ENCODE results near the gene PIK3C2G. TPM values are rescaled to one million over a fixed set of nuclear protein-coding genes. Genes with fewer than 3 reads are reported as not detected.

Gene PIK3C2G
- total and polyA plus RNA-seq, 4 donors = 4.9 to 40.1 (median 19.4) TPM

DNA sequence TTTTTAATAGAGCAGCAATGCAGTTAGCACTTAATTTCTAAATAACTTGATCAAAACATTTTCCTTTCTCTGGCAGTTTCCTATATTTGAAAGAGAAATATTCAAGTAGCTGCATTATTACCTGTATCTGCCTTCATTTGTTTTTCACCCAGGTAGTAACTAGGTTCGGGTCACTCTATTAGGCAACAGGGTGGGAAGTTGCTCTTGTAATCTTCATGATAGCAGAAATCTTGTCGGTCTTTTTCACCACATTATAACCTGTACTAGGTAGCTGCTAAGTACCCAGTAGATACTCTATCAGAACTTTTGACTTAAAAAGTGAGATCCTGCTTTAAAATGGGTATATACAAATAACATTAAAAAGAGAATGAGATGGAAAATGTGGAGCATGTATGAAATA lies 2.4 kb upstream of the PIK3C2G start:
- 39% methylated on average over 2 of the region's 2 CpGs for WGBS
- H3K9ac ChIP-seq (ENCODE audit: low read depth in 1 of 2, low read length in 2 of 2) = no peak overlapping the region
- no peak for DNase-seq (ENCODE audit: low spot score)
- TF ChIP-seq FOXA1 (IDR thresholded peaks at IDR 0.05) = no peak
- TF ChIP-seq HNF4G (IDR thresholded peaks at IDR 0.05) = no peak
- TF ChIP-seq EGR1 (IDR thresholded peaks at IDR 0.05; ENCODE audit: low read depth in 2 of 2) = no peak
- peak in 1 of 2 donors; percentile 15 for TF ChIP-seq RXRA (IDR thresholded peaks at IDR 0.05)
- TF ChIP-seq, protein P1, sequence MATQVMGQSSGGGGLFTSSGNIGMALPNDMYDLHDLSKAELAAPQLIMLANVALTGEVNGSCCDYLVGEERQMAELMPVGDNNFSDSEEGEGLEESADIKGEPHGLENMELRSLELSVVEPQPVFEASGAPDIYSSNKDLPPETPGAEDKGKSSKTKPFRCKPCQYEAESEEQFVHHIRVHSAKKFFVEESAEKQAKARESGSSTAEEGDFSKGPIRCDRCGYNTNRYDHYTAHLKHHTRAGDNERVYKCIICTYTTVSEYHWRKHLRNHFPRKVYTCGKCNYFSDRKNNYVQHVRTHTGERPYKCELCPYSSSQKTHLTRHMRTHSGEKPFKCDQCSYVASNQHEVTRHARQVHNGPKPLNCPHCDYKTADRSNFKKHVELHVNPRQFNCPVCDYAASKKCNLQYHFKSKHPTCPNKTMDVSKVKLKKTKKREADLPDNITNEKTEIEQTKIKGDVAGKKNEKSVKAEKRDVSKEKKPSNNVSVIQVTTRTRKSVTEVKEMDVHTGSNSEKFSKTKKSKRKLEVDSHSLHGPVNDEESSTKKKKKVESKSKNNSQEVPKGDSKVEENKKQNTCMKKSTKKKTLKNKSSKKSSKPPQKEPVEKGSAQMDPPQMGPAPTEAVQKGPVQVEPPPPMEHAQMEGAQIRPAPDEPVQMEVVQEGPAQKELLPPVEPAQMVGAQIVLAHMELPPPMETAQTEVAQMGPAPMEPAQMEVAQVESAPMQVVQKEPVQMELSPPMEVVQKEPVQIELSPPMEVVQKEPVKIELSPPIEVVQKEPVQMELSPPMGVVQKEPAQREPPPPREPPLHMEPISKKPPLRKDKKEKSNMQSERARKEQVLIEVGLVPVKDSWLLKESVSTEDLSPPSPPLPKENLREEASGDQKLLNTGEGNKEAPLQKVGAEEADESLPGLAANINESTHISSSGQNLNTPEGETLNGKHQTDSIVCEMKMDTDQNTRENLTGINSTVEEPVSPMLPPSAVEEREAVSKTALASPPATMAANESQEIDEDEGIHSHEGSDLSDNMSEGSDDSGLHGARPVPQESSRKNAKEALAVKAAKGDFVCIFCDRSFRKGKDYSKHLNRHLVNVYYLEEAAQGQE (IDR thresholded peaks at IDR 0.05) = no peak
- no peak for TF ChIP-seq YY1 (IDR thresholded peaks at IDR 0.05)
- peak in 1 of 2 donors; percentile 44 for TF ChIP-seq HNF4A (conservative IDR thresholded peaks at IDR 0.05)
- TF ChIP-seq, protein P2, sequence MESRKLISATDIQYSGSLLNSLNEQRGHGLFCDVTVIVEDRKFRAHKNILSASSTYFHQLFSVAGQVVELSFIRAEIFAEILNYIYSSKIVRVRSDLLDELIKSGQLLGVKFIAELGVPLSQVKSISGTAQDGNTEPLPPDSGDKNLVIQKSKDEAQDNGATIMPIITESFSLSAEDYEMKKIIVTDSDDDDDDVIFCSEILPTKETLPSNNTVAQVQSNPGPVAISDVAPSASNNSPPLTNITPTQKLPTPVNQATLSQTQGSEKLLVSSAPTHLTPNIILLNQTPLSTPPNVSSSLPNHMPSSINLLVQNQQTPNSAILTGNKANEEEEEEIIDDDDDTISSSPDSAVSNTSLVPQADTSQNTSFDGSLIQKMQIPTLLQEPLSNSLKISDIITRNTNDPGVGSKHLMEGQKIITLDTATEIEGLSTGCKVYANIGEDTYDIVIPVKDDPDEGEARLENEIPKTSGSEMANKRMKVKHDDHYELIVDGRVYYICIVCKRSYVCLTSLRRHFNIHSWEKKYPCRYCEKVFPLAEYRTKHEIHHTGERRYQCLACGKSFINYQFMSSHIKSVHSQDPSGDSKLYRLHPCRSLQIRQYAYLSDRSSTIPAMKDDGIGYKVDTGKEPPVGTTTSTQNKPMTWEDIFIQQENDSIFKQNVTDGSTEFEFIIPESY (IDR thresholded peaks at IDR 0.05) = no peak
- TF ChIP-seq RAD21 (IDR thresholded peaks at IDR 0.05) = no peak
- TF ChIP-seq NR2F2 (IDR thresholded peaks at IDR 0.05) = no peak
- peaks cover 0 to 2% (median 0%) of the 10 kb centered on the region in 4 donors for H3K36me3 ChIP-seq (ENCODE audit: control insufficient read depth in 4 of 4, insufficient read depth in 3 of 4, low read depth in 1 of 4, low read length in 3 of 4)
- H3K27ac ChIP-seq (ENCODE audit: low read depth in 1 of 2, low read length in 2 of 2) = no peak overlapping the region
- no peaks in the 10 kb centered on the region for H3K27me3 ChIP-seq (ENCODE audit: control insufficient read depth in 4 of 4, insufficient read depth in 4 of 4, low read length in 3 of 4)
- H3K4me1 ChIP-seq (ENCODE audit: control insufficient read depth in 4 of 4, insufficient read depth in 4 of 4, low read length in 3 of 4) = peaks cover 0 to 10% (median 4%) of the 10 kb centered on the region in 4 donors
- H3K9me3 ChIP-seq (ENCODE audit: control insufficient read depth in 4 of 4, low read length in 3 of 4) = no peaks in the 10 kb centered on the region
- H3K4me3 ChIP-seq (ENCODE audit: low read depth in 1 of 3, low read length in 3 of 3) = no peak overlapping the region

DNA sequence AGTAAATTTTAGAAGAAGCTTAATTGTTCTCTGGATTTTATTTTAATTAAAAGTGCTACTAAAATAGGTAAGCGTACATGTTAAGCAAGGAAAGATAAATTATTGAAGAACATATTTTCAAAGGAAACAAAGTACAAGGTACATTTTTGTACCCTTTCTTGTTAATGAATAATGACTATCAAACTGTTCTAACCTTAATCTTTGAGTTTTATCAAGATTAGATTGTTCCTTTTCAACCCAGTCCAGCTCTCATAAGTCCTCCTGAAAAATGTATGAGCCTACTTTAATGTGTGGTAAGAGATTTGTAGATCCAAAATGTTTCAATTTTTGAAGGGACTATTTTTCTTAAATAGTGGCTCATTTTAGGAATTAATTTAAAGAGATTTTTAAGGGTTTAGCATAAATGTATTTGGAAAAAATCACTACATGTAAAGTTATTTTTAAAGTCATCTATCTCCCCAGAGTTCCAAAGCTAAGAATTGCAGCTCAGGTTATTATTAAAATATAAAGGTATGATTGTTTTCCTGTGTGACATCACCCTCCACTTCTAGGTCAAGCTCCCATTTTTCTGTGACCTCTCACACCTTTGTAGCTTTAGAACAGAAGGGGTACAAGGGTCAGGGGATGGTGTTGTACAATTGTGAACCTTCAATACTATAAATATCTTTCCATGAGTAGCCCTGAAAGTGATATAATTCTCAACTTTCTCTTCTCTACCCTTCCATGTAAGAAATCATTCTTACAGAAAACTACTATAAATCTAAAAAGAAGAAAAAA lies 1.2 kb upstream of the PIK3C2G start:
- WGBS = 23% methylated on average over 1 of the region's 1 CpG
- peak; percentile 42 for TF ChIP-seq SP1 (IDR thresholded peaks at IDR 0.05)
- TF ChIP-seq YY1 (IDR thresholded peaks at IDR 0.05) = peak; percentile 54
- TF ChIP-seq, protein P3, sequence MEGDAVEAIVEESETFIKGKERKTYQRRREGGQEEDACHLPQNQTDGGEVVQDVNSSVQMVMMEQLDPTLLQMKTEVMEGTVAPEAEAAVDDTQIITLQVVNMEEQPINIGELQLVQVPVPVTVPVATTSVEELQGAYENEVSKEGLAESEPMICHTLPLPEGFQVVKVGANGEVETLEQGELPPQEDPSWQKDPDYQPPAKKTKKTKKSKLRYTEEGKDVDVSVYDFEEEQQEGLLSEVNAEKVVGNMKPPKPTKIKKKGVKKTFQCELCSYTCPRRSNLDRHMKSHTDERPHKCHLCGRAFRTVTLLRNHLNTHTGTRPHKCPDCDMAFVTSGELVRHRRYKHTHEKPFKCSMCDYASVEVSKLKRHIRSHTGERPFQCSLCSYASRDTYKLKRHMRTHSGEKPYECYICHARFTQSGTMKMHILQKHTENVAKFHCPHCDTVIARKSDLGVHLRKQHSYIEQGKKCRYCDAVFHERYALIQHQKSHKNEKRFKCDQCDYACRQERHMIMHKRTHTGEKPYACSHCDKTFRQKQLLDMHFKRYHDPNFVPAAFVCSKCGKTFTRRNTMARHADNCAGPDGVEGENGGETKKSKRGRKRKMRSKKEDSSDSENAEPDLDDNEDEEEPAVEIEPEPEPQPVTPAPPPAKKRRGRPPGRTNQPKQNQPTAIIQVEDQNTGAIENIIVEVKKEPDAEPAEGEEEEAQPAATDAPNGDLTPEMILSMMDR (IDR thresholded peaks at IDR 0.05; ENCODE audit: low read depth, low read length, missing input control) = no peak
- peak; percentile 72 to 86 for TF ChIP-seq HNF4A (conservative IDR thresholded peaks at IDR 0.05)
- TF ChIP-seq RXRA (IDR thresholded peaks at IDR 0.05) = peak; percentile 48 to 65
- no peak for TF ChIP-seq FOXA1 (IDR thresholded peaks at IDR 0.05)
- no peak for TF ChIP-seq RAD21 (IDR thresholded peaks at IDR 0.05)
- no peak for TF ChIP-seq EGR1 (IDR thresholded peaks at IDR 0.05; ENCODE audit: low read depth in 2 of 2)
- TF ChIP-seq, protein P4, sequence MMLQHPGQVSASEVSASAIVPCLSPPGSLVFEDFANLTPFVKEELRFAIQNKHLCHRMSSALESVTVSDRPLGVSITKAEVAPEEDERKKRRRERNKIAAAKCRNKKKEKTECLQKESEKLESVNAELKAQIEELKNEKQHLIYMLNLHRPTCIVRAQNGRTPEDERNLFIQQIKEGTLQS (IDR thresholded peaks at IDR 0.05) = peak; percentile 53
- TF ChIP-seq HNF4G (IDR thresholded peaks at IDR 0.05) = peak; percentile 35
- peak; percentile 78 for TF ChIP-seq NR2F2 (IDR thresholded peaks at IDR 0.05)
- H3K36me3 ChIP-seq (ENCODE audit: control insufficient read depth in 4 of 4, insufficient read depth in 3 of 4, low read depth in 1 of 4, low read length in 3 of 4) = peaks cover 0 to 2% (median 0%) of the 10 kb centered on the region in 4 donors
- H3K4me1 ChIP-seq (ENCODE audit: control insufficient read depth in 4 of 4, insufficient read depth in 4 of 4, low read length in 3 of 4) = peaks cover 0 to 10% (median 3%) of the 10 kb centered on the region in 4 donors
- no peak overlapping the region for H3K4me3 ChIP-seq (ENCODE audit: low read depth in 1 of 3, low read length in 3 of 3)
- no peak overlapping the region for H3K9ac ChIP-seq (ENCODE audit: low read depth in 1 of 2, low read length in 2 of 2)
- no peaks in the 10 kb centered on the region for H3K9me3 ChIP-seq (ENCODE audit: control insufficient read depth in 4 of 4, low read length in 3 of 4)
- H3K27me3 ChIP-seq (ENCODE audit: control insufficient read depth in 4 of 4, insufficient read depth in 4 of 4, low read length in 3 of 4) = no peaks in the 10 kb centered on the region
- no peak for DNase-seq (ENCODE audit: low spot score)
- H3K27ac ChIP-seq (ENCODE audit: low read depth in 1 of 2, low read length in 2 of 2) = no peak overlapping the region
